NCI-H446 treated with DMSO at 0.1 percent for 48 hours (cell line): ENCODE data around the gene SDR9C7.
"Not testable (repeated sequence)": the region's sequence is repeated elsewhere in the genome, so short reads cannot be mapped to it uniquely, and the experiment has no call there.

ENCODE experiments used
- DNase-seq: peaks from one replicate; lab custom pipeline; 2025; lab: John Stamatoyannopoulos, UW

Gene SDR9C7

GRCh38 chr12:56914724-56915123, 19.5 kb downstream of the SDR9C7 start:
- DNase-seq: no peak

GRCh38 chr12:56914256-56914655, 20.0 kb downstream of the SDR9C7 start:
- no peak for DNase-seq

GRCh38 chr12:56909403-56909802, 24.8 kb downstream of the SDR9C7 start:
- not testable (repeated sequence) for DNase-seq

DNA sequence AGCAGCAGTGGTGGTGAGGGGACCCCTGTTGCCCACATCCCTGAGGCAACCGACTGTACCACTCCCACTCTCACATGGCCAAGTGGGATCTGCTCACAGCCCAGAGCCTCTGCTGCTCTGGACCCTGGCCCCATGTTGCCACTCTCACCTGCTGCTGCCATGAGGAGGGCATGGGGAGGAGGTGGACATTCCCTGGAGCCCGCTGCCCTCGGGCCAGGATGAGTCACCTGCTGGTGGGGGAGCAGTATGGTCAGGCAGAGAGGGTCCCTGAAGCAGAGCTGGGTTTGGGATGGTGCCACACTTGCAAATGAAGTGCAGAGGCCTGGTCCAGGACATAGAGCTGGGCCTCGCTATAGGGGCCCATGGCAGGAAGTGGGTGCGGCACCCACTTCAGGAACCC, 26.1 kb downstream of the SDR9C7 start:
- no peak for DNase-seq

DNA sequence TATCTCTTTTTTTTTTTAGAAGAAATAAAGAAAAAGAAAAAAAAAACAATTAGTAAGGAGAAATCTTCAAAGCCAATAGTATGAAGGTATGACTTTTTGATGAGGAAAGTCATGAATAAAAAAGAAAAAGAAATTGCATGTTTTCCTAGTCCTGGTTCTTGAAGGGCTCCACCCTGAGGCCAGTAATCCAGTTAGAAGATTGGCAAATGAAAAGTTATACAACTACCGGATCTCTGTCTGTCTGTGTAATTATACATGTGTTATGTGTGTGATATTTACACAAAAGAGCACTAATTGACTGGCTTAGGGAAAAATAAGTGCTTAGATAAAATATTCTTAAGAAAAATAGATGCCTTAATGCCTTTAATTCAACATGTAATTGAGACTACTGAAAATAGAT, 28.4 kb downstream of the SDR9C7 start:
- no peak for DNase-seq

DNA sequence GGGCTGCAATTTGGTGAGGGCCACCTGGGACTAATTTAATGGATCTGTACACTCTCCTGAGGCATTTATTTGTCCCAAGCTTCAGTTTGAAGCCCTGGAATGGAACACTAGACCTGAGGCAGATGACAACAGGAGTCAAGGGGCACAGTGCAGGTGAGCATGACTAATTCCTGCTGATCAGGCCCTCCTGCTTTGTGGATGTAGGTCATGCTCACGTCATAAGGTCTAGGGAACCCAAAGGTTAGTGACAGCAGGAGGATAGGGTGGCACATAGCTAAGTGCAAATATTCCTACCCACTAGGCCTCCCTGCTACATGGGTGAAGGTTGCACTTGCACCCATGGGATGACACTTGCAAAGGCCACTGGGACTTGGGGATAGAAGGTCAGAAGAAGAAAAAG, 30.8 kb downstream of the SDR9C7 start:
- no peak for DNase-seq

- DNase-seq: not testable (repeated sequence)
Measured at GRCh38 chr12:56901313-56901712, 32.9 kb downstream of the SDR9C7 start.

GRCh38 chr12:56900583-56900982, 33.6 kb downstream of the SDR9C7 start:
- DNase-seq: no peak

DNA sequence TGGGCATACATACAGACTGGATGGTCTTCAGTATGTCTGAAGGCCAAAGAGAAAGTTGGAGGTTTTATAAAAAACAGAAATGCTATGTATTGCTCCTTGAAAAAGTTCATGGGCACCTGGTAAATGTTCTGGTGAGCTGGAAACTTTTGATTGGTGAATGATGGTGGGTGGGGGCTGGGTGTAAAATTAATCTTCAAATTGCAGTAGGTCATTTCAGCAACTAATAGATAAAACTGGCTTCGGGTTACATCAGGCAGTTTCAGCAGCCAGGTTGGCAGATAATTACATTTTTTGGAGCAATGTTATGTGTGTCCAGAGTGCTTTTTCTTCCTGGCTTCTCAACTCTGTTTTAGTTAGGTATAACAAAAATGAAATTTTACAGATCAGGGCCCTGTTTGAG, 35.3 kb downstream of the SDR9C7 start:
- no peak for DNase-seq

GRCh38 chr12:56897844-56898361, 36.3 kb downstream of the SDR9C7 start:
- DNase-seq: no peak

GRCh38 chr12:56896082-56896481, 38.1 kb downstream of the SDR9C7 start:
- no peak for DNase-seq

DNA sequence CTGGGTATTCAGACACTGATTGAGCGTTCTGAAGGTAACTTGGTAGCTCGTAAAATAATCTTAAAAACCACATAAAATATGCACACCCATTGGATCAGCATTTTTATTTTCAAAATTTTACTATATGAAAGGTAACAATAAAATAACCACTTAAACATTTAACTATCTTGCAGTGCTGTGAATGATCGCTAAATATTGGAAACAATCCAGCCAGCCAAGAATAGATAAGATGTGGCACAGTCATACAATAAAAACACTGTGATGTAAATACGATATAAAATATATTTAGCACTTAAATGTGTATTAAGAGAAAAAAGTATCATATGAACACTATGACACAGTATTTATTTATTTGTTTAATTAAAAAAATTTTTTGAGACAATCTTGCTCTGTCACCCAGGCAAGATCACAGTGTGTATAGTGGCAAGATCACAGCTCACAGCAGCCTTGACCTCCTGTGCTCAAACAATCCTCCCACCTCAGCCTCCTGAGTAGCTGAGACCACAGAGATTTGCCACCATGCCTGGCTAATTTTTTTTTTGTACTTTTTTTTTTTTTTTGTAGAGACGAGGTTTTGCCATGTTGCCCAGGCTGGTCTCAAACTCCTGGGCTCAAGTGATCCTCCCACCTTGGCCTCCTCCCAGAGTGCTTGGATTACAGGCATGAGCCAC, 39.4 kb downstream of the SDR9C7 start:
- DNase-seq: no peak

DNA sequence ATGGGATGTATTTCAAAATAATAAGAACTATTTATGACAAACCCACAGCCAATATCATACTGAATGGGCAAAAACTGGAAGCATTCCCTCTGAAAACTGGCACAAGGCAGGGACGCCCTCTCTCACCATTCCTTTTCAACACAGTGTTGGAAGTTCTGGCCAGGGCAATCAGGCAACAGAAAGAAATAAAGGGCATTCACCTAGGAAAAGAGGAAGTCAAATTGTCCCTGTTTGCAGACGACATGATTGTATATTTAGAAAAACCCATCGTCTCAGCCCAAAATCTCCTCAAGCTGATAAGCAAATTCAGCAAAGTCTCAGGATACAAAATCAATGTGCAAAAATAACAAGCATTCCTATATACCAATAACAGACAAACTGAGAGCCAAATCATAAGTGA, 42.3 kb downstream of the SDR9C7 start:
- not testable (repeated sequence) for DNase-seq

DNA sequence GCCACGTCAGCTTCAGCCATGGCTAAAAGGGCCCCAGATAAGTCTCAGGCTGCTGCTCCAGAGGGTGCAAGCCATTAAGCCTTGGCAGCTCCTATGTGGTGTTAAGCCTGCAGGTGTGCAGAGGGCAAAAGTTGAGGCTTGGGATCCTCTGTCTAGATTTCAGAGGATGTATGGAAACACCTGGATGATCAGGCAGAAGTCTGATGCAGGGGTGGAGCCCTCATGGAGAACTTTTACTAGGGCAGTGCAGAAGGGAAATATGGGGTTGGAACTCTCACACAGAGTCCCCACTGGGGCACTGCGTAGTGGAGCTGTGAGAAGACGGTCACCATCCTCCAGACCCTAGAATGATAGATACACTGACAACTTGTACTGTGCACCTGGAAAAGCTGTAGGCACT, 47.9 kb downstream of the SDR9C7 start:
- no peak for DNase-seq

DNA sequence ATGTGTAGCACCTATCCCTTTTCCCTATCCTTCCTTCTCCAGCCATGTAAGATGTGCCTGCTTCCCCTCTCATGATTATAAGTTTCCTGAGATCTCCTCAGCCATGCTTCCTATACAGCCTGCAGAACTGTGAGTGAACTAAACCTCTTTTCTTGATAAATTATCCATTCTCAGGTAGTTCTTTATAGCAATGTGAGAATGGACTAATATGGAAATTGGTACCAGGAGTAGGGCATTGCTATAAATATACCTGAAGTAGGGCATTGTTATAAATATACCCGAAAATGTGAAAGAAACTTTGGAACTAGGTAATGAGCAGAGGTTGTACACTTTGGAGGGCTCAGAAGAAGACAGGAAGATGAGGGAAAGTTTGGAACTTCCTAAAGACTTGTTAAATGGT, 48.9 kb downstream of the SDR9C7 start:
- DNase-seq: no peak

- no peak for DNase-seq
Measured at GRCh38 chr12:56884421-56884820, 49.8 kb downstream of the SDR9C7 start.

- DNase-seq: not testable (repeated sequence)
Measured at GRCh38 chr12:56882407-56882806, 51.8 kb downstream of the SDR9C7 start.

DNA sequence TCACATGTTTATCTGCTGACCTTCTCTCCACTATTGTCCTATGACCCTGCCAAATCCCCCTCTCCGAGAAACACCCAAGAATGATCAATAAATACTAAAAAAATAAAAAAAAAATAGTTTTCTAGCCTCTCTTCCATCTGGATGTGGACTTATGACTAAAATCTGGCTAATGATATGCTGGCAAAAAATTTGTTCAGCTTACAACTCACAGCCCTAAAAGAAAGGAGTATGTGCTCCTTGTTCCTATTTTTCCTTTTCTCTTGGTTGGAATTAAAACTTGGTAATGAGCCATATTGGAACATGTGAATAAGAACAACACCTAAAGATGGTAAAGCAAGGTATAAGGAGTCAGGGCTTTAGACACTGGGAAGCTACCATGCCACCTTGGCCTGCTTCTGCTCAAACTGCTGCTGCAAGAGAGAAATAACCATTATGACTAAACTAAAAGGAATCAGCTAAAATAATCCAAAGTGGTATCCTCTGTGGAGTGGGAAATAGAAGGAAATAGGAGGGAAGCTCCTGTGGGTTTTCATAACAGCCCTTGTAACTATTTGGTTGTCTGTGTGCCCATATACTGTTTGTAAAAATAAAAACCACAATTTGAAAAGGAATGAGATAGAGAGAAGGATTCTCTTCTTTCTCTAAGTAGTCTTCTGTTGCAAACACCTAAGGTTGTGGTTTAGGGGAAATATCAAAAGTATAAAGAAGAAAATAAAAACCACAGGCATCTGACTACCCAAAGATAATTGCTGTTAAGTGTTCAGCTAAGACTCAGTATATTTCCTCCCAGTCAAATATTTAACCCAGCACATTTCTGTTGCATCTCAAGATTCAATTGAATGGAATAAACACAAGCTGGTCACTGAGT, 53.8 kb downstream of the SDR9C7 start:
- no peak for DNase-seq

- not testable (repeated sequence) for DNase-seq
Measured at GRCh38 chr12:56879240-56880124, 54.7 kb downstream of the SDR9C7 start.

- DNase-seq: no peak
Measured at GRCh38 chr12:56878010-56878339, 56.2 kb downstream of the SDR9C7 start.

- no peak for DNase-seq
Measured at GRCh38 chr12:56877195-56878009, 56.8 kb downstream of the SDR9C7 start.
